Cardiac ventricle fibroblast (primary cell): Measurements from ENCODE around the gene ZNF354B. TPM values are rescaled to one million over a fixed set of nuclear protein-coding genes. Genes with fewer than 3 reads are reported as not detected.

Experiments
- total RNA-seq: library from RNA; depleted of rRNA; stranded (reverse); fragments of >200 nt; gene quantifications from 2 replicates; pipeline ENCODE4 v1.2.3, GENCODE V29; 2015

Gene ZNF354B
- total RNA-seq: 5.9 and 6.7 TPM in 2 replicates

DNA sequence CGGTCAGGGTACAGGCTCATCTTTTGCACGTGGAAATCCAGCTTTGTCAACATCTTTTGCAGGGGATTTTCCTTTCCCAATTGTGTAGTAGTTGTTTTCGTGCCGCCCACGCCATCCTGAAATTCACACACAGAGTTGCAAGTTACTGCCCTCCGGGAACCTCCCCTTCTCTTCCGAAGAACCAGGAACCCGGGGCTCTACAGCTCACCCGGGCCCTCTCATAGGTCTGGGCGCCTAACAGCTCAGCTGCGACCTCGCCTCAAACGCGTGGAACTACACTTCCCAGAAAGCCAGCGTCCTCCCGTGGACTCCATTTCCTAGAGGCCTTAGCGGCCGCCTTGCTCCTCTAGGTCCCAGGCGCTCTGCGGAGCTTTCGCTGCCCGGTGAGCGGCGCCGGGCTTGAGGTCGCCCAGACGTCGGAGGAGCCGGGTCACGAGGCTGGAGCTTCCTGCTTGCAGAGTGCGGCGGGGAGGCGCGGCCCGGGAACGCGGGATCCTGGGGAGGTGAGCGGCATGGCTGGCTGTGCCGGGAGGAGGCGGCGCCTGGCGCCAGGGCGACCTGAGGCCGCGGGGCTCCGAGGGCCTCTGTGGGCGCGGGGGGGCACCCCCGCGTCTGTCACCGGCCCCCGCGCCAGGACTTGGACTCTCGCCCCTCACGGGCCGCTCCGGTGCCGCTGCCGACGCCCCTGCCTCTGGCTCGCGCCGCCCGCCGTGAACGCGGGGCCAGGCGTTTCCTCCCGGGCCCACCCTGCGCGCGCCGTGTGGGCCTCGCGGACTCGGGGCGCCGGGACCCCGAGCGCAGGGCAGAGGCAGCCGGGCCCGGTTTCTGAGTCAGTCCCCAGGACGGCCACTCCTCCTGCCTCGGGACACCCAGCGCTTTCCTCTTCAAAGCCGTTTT, at the start of gene ZNF354B:
Gene ZNF354B (plus strand): TSS at position 329 of the 897 bp plus-strand sequence. CDS start 1,095 bp downstream, outside the sequence.

DNA sequence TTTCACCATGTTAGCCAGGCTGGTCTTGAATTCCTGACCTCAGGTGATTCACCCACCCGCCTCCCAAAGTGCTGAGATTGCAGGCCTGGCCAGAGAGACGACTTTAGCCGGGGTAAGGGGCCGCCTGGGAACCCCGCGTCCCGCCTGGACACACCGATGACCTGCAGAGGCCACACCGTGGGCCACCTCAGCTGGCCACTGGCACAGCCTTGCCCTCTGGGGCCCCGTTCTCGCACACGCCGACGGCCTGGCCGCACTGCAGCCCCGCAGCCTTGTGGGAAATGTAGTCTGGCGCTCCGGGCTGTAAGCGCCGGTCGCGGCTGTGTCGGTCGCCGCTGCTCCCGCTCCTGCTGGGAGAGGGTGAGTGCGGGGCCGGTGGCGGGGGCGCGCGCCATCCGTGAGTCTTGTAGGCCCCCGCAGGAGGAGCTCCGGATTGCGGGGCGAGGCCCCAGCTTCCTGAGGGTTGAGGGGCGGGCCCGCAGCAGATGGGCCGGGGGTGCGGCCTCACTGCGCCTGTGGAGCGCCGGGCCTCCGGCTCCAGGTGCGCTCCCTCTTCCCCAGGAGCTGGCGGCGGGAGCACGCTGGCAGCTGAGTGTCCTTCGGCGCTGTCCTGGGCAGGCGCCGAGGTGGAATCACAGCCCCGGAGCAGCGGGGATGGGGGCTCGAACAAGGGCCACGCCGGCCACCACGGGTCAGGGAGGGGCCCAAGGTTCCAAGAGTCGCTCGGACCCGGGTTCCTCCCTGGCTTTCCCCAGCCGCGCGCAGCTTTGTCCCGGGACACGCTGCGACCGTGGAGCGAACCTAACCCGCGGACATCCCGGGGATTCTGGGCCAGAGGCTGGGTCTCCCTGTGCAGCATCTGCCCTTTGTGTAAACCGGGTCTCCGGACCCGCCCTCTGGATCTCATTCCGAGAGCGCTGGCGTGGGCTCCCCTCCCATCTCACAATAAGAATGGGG, 36.1 kb downstream of the ZNF354B start, which contains the start of gene ZFP2:
Gene ZFP2 (plus strand): TSS at position 299 of the 957 bp plus-strand sequence. CDS start 35,401 bp downstream, outside the sequence.

Other genes with a start within 250 kb of the ZNF354B start
- 19.4 and 25.0 TPM in 2 replicates for gene CLK4, start 232.9 kb upstream of the ZNF354B start, total RNA-seq
- 7.7 and 10.8 TPM in 2 replicates for gene ZNF354A, start 129.3 kb upstream of the ZNF354B start, total RNA-seq
- 1.3 and 2.8 TPM in 2 replicates for gene ZFP2, start 36.0 kb downstream of the ZNF354B start, total RNA-seq
- gene ZNF454, start 81.2 kb downstream of the ZNF354B start, total RNA-seq: 2.0 and 4.4 TPM in 2 replicates
- not detected in 2 replicates for gene GRM6, start 135.4 kb downstream of the ZNF354B start, total RNA-seq
- 1.2 and 1.4 TPM in 2 replicates for gene ZNF879, start 163.9 kb downstream of the ZNF354B start, total RNA-seq
- 3.3 and 4.3 TPM in 2 replicates for gene ZNF354C, start 200.4 kb downstream of the ZNF354B start, total RNA-seq